NB4 (cell line): ENCODE results near the gene ADGRG1.

Source experiments
- DNase-seq: peaks from one replicate; pipeline ENCODE4 v3.0.0; 2010; ENCODE audit warnings: low read depth
- H3K4me3 ChIP-seq: one replicate; pipeline ENCODE4 v1.5.1; 2011; ENCODE audit warnings: mild to moderate bottlenecking, low read depth, low read length, moderate library complexity
- MYC ChIP-seq: IDR thresholded peaks from 2 replicates; pipeline ENCODE4 v1.6.1; 2011; ENCODE audit warnings: low read depth, low read length
- POLR2A ChIP-seq: IDR thresholded peaks from 2 replicates; pipeline ENCODE4 v1.6.1; 2011; ENCODE audit warnings: mild to moderate bottlenecking; ENCODE audit not compliant: insufficient read length; ENCODE audit errors: extremely low read depth
- TF ChIP-seq, protein P1 (sequence below): IDR thresholded peaks from one replicate; pipeline ENCODE4 v1.5.1; 2012; ENCODE audit warnings: low read depth, low read length
- TF ChIP-seq, protein P2 (sequence below): IDR thresholded peaks from 2 replicates; pipeline ENCODE4 v1.6.1; 2011; ENCODE audit warnings: low read depth, low read length

Gene ADGRG1

DNA sequence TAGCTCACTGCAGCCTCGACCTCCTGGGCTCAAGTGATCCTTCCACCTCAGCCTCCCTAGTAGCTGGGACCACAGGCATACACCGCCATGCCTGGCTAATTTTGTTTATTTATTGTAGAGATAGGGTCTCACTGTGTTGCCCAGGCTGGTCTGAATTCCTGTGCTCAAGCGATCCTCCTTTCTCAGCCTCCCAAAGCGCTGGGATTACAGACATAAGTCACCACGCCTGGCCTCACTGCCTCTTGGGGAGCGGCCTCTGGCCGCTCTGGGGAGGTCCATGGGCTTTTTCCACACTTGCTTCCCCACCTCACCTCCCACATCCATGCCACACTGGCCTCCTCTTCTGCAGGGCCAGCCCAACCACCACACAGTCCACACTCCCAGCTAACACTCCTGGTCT lies 21.4 kb downstream of the ADGRG1 start:
- TF ChIP-seq POLR2A = no peak
- TF ChIP-seq, protein P1, sequence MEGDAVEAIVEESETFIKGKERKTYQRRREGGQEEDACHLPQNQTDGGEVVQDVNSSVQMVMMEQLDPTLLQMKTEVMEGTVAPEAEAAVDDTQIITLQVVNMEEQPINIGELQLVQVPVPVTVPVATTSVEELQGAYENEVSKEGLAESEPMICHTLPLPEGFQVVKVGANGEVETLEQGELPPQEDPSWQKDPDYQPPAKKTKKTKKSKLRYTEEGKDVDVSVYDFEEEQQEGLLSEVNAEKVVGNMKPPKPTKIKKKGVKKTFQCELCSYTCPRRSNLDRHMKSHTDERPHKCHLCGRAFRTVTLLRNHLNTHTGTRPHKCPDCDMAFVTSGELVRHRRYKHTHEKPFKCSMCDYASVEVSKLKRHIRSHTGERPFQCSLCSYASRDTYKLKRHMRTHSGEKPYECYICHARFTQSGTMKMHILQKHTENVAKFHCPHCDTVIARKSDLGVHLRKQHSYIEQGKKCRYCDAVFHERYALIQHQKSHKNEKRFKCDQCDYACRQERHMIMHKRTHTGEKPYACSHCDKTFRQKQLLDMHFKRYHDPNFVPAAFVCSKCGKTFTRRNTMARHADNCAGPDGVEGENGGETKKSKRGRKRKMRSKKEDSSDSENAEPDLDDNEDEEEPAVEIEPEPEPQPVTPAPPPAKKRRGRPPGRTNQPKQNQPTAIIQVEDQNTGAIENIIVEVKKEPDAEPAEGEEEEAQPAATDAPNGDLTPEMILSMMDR = no peak
- TF ChIP-seq MYC = no peak
- TF ChIP-seq, protein P2, sequence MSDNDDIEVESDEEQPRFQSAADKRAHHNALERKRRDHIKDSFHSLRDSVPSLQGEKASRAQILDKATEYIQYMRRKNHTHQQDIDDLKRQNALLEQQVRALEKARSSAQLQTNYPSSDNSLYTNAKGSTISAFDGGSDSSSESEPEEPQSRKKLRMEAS = no peak
- DNase-seq = no peak
- H3K4me3 ChIP-seq = no peak overlapping the region

DNA sequence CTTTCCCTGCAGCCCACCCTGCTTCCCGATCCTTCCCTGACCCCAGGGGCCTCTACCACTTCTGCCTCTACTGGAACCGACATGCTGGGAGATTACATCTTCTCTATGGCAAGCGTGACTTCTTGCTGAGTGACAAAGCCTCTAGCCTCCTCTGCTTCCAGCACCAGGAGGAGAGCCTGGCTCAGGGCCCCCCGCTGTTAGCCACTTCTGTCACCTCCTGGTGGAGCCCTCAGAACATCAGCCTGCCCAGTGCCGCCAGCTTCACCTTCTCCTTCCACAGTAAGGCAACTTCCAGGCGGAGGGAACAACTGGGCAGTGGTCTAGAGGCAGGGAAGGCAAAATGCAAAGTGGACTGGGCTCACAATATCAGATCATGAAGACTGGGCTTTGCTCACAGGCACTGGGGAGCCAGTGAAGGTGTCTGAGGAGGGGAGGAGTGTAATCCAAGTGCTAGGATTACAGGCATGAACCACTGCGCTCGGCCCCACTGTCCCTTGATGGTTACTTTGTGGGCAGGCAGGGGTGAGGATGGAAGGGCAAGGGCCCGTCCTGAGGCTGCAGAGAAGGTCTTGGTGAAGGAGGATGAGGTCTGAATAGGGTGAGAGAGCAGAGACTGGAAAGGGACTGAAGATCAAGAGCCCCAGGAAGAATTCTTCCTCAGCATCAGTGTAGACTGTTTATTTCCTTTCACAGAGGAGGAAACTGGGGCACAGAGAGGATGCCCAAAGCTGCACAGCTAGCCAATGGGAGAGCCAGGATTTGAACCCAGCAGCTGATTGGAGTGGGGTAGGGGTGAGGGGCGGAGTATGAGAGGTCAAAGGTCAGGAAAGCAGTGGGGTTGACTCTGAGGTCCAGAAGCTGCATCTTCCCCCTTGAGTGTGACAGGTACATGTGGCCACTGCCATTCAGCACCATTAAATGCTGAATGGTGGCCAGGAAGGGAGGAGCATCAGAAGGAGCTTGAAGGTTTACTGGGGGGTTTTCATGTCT lies 23.2 kb downstream of the ADGRG1 start:
- no peak overlapping the region for H3K4me3 ChIP-seq
- peak; percentile 60 for DNase-seq
- no peak for TF ChIP-seq POLR2A
- TF ChIP-seq, protein P2 = no peak
- no peak; the same call in 1 of the 2 replicates for TF ChIP-seq MYC

DNA sequence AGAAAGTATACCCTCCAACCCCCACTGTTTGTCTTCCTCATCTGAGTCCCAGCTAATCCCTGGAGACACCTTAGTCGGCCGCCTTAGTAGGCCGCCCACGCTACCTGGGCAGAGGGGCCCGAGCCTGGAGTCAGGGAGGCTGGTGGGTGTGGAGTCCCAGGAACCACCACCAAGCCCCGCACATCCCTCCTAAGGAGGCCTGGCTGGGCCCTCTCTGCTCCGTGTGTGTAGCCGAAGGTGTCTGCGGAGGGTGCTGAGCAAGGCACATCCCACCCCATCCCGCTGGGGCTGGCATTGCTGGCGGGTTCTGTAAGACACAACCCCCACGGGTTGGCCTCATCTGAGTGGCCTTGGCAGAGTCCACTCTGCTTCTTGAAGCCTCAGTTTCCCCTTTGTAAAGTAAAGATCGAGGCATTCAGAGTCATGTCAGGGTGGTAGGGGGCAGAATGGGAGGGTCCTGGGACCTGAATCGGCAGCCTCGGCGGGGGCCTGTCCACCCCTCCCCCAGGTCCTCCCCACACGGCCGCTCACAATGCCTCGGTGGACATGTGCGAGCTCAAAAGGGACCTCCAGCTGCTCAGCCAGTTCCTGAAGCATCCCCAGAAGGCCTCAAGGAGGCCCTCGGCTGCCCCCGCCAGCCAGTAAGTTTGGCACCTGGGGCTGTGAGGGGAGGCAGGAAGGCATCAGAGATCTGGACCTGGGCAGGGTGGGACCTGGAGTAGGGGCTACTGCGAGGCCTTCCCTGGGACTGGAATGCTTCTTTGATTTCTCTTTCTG lies 24.5 kb downstream of the ADGRG1 start:
- no peak for DNase-seq
- TF ChIP-seq, protein P2 = no peak
- TF ChIP-seq, protein P1 = no peak
- no peak for TF ChIP-seq MYC
- no peak for TF ChIP-seq POLR2A

DNA sequence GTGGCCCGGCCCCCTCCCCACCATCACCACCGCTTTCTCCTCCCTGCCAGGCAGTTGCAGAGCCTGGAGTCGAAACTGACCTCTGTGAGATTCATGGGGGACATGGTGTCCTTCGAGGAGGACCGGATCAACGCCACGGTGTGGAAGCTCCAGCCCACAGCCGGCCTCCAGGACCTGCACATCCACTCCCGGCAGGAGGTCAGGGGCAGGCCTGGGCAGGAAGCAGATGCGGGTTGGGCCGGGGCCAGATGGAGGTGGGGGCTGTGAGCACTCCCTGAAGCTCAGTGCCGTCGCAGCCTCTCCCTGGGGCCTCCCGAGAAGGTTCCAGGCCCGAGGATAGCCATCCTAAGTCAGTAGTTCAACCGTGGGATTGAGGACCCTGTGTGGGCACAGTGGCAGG lies 25.5 kb downstream of the ADGRG1 start:
- DNase-seq = no peak
- no peak overlapping the region for H3K4me3 ChIP-seq
- TF ChIP-seq, protein P1 = no peak
- TF ChIP-seq, protein P2 = no peak
- TF ChIP-seq POLR2A = no peak
- TF ChIP-seq MYC = no peak

More for the DNA sequence above, 24.5 kb downstream of the ADGRG1 start:
- H3K4me3 ChIP-seq = no peak overlapping the region

DNA sequence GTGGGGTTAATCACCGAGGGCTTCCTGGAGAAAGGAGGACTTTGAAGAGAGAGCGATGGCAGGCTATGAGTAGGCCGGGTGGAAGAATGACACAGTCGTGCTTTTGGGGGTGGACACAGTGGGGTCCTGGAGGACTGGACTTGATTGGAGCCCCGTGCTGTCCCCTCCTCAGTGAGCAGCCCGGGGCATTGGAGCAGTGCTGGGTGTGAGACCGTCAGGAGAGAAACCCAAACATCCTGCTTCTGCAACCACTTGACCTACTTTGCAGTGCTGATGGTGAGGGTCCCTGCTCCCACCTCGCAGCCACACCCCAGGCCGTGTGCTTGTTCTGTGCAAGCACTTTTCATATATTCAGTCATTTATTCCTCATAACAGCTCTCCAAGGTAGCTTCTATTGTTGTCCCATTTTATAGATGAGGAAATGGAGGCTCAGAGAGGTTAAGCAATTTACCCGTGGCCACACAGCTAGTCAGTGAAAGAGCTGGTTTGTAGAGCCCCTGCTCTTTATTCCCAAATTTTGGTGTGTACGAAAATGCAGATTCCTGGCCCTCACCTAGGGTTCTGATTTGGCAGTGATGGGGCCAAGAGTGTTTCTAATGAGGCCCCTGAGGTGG lies 28.0 kb downstream of the ADGRG1 start:
- no peak for DNase-seq
- TF ChIP-seq MYC (no peak), POLR2A (no peak)
- no peak overlapping the region for H3K4me3 ChIP-seq

DNA sequence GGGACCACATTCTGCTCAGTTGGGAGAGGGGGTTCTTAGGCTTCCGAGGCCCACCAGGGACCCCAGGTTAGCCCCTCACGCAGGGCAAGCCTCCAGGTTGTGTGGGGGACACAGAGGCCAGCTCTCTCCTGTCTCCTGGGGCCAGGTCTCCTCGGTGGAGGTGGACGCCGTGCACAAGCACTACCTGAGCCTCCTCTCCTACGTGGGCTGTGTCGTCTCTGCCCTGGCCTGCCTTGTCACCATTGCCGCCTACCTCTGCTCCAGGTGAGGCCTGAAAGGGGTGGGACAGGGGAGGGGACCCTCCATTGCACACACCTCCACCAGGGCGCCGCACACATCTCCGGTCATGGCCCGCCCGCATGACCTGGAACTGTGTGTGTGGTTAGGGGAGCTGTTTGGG lies 28.8 kb downstream of the ADGRG1 start:
- DNase-seq = no peak
- TF ChIP-seq POLR2A = no peak
- no peak for TF ChIP-seq MYC
- TF ChIP-seq, protein P2 = no peak
- TF ChIP-seq, protein P1 = no peak
- H3K4me3 ChIP-seq = no peak overlapping the region
